ENCODE measurements around the gene SH3RF2. TPM values are rescaled to one million over a fixed set of nuclear protein-coding genes. Genes with fewer than 3 reads are reported as not detected.

SH3RF2 gene
- total and polyA plus RNA-seq, 10 of the 15 experiments (the other 5 are each of a cell fraction or from before 2014, with no cell fraction given), result 0.15 TPM; not detected in 9

GRCh38 chr5:145924849-145925248 is 11.5 kb upstream of the SH3RF2 start:
- ATAC-seq (no peak), DNase-seq (ENCODE audit: low read depth, low spot score) (no peak), FAIRE-seq (no peak)
- Histone ChIP-seq H4K20me1 (ENCODE audit: control insufficient read depth, insufficient read depth) (no peaks in the 10 kb centered on the region), H3K36me3 (ENCODE audit: control insufficient read depth in 2 of 2, insufficient read depth in 2 of 2, low read length in 1 of 2) (no peaks in the 10 kb centered on the region), H3K9me3 (replicated peaks; ENCODE audit: control insufficient read depth, insufficient read depth, low read length) (no peaks in the 10 kb centered on the region), H3K27me3 (replicated peaks in 1 of 2; ENCODE audit: control insufficient read depth in 2 of 2, insufficient read depth in 2 of 2, low read length in 1 of 2) (no peaks in the 10 kb centered on the region), H3K9ac (ENCODE audit: control insufficient read depth, insufficient read depth, low read length) (no peak overlapping the region), H3K4me1 (ENCODE audit: control insufficient read depth, insufficient read depth, low read length) (no peaks in the 10 kb centered on the region), H3K4me2 (ENCODE audit: control insufficient read depth, insufficient read depth) (no peak overlapping the region), H2AFZ (ENCODE audit: control insufficient read depth, low read depth, low read length) (no peak overlapping the region), H3K27ac (ENCODE audit: control insufficient read depth, insufficient read depth) (no peak overlapping the region), H3K79me2 (ENCODE audit: control insufficient read depth, insufficient read depth, low read length) (no peaks in the 10 kb centered on the region), H3K4me3 (no peak overlapping the region)
- in situ Hi-C loops (cut with MboI), result no loop called here
- no TSS peak for BruUV-seq (replicated peaks)
- ChIA-PET SMC1A (ENCODE audit: uncharacterized antibody, unreplicated experiment) (no interaction called here), RAD21 (ENCODE audit: unreplicated experiment) (interaction anchor here (0.5 kb wide), 1 partner anchor 444 kb away, joined by 3 read pairs; no protein-coding TSS in a partner anchor), POLR2A (no interaction called here), CTCF (no interaction called here)
- 35% methylated on average over 1 of the region's 1 CpG for WGBS (ENCODE audit: insufficient coverage, insufficient replicate concordance, low lambda C conversion rate, missing lambda C conversion rate)
- intact Hi-C loops (cut with micrococcal nuclease; ENCODE audit: unreplicated experiment), result no loop called here
- TF ChIP-seq MEF2A (IDR thresholded peaks at IDR 0.05; ENCODE audit: insufficient read depth, low read depth, low read length) (no peak), DPF2 (IDR thresholded peaks at IDR 0.05) (no peak), SIX5 (IDR thresholded peaks at IDR 0.05; ENCODE audit: low read depth, low read length, severe bottlenecking) (no peak), ATF7 (IDR thresholded peaks at IDR 0.05; ENCODE audit: low read depth) (no peak), SPI1 (IDR thresholded peaks at IDR 0.05; ENCODE audit: borderline replicate concordance, insufficient read depth, low read depth, low read length) (no peak), ZNF622 (IDR thresholded peaks at IDR 0.05) (no peak), HDAC6 (IDR thresholded peaks at IDR 0.05; ENCODE audit: unreplicated experiment) (no peak), IKZF2 (IDR thresholded peaks at IDR 0.05) (no peak), ATF2 (IDR thresholded peaks at IDR 0.05; ENCODE audit: low read length) (no peak), JUNB (IDR thresholded peaks at IDR 0.05) (no peak), CREM (IDR thresholded peaks at IDR 0.05; ENCODE audit: low read depth) (no peak), SMARCA5 (IDR thresholded peaks at IDR 0.05) (no peak), FOXM1 (IDR thresholded peaks at IDR 0.05; ENCODE audit: low read depth, low read length) (no peak), TCF7 (IDR thresholded peaks at IDR 0.05; ENCODE audit: borderline replicate concordance) (no peak), ETV6 (conservative IDR thresholded peaks at IDR 0.05 in 1 of 2, IDR thresholded peaks at IDR 0.05 in 1 of 2; ENCODE audit: borderline replicate concordance in 1 of 2, low read depth in 1 of 2) (no peak), WRNIP1 (IDR thresholded peaks at IDR 0.05; ENCODE audit: borderline replicate concordance, low read depth, low read length) (no peak), CHD2 (IDR thresholded peaks at IDR 0.05; ENCODE audit: borderline replicate concordance, low read depth, low read length) (no peak), CBX5 (IDR thresholded peaks at IDR 0.05; ENCODE audit: low read depth) (no peak), SMC3 (IDR thresholded peaks at IDR 0.05; ENCODE audit: borderline replicate concordance, low read length) (no peak)
- TF ChIP-seq, protein P1, sequence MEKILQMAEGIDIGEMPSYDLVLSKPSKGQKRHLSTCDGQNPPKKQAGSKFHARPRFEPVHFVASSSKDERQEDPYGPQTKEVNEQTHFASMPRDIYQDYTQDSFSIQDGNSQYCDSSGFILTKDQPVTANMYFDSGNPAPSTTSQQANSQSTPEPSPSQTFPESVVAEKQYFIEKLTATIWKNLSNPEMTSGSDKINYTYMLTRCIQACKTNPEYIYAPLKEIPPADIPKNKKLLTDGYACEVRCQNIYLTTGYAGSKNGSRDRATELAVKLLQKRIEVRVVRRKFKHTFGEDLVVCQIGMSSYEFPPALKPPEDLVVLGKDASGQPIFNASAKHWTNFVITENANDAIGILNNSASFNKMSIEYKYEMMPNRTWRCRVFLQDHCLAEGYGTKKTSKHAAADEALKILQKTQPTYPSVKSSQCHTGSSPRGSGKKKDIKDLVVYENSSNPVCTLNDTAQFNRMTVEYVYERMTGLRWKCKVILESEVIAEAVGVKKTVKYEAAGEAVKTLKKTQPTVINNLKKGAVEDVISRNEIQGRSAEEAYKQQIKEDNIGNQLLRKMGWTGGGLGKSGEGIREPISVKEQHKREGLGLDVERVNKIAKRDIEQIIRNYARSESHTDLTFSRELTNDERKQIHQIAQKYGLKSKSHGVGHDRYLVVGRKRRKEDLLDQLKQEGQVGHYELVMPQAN (conservative IDR thresholded peaks at IDR 0.05), result no peak

Measured in GM12878 (cell line).